ENCODE measurements around the gene ADAM10.
"Not testable (repeated sequence)": the region's sequence is repeated elsewhere in the genome, so short reads cannot be mapped to it uniquely, and the experiment has no call there.

ADAM10 gene

GRCh38 chr15:58650102-58650501 is 99.4 kb downstream of the ADAM10 start:
- DNase-seq: no peak

DNA sequence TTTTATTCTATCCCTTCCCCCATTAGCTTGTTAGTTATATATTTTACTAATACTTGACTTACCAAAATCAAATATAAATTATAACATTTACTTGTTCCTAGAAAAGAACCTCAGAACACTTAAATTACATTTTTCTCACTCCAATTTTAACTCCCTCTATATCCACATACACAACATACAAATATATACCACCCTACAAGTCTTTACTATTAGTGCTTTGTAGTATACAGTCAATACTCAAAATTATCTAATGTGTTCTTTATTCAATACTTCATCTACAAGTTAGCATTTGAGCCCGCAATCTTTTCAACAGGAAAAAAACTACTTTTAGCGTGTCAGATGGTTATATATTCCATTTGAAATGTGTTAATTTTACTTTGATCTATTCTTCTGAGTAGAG is 100.3 kb downstream of the ADAM10 start:
- no peak for DNase-seq

DNA sequence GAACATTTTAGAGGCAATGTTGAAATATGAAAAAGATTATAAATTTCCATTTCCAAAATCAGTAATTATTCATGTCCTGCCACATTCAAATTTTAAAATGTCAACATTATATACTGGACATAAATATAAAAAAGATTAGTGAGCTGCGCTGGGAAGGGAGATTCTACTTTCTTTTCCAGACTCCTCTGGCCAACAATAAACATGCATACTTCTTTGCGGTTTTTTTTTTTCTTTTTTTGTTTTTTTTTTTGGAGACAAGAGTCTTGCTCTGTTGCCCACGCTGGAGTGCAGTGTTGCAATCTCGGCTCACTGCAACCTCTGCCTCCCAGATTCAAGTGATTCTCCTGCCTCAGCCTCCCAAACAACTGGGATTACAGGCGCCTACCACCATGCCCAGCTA is 105.5 kb downstream of the ADAM10 start:
- DNase-seq: no peak

DNA sequence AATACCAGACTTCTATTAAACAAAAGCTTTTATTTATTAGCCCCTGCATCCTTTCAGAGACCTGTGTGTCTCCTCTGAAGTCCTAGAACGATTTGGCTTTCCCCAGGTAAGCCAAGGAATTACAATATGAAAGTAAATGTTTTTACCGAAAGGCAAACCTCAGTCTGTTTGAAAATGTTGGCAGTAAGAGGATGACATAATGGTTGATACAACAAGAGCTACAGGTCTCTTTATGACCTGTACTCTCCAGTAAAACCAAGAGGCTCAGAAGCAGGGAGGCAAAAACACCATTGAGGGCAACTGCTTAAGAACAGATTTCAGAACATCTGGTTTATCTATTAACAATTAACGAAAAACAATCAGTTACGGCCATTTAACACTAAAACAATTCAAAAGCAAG is 107.8 kb downstream of the ADAM10 start:
- DNase-seq: no peak

- DNase-seq: no peak
Observed at GRCh38 chr15:58639992-58640391, 109.5 kb downstream of the ADAM10 start.

DNA sequence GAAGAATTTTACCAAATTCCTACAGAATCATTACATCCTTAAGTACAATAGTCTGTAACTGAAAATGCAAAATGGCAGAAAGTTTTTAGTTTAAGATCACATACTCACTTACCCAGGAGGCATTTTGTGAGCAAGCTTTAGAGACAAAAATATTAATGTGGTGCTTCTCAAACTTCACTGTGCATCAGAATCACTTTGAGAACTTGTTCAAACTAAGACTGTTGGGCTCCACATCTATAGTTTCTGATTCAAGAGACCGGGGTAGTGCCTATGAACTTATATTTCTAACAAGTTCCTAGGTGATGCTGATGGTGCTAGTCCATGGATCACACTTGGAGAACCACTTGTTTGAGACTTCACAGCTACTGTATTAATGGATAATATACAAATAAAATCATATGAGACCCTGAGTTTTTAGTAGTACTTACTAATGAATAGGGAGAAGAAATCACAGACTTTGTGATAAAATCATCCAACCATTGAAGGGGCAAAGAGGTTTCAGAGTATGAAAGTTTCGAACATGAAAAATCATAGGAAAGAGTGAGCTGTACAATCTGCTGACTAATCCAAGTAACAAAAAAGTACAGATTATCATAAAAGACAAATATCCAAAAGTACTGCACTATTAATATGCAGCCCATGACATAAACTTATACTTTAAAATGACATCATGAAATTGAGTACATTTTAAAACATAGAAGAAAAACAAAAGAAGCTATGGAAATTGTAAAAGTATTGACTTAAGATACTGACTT is 110.3 kb downstream of the ADAM10 start:
- DNase-seq: no peak

DNA sequence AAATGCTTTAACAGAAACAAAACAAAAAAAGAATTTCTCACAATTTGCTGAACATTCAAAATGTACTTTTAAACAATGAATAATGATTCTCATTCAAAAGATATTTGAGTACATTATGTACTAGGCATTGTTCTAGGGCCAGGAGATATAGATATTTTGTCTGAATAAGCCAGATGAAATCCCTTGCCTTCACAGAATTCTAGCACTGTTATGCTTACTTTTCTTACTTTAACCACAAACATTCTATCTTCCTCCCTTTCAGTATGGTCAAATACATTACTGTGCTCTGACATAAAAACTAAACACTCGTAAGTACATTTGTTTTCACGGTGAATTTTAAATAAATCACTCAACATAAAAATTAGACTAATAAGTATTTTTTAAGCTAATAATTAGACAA is 116.7 kb downstream of the ADAM10 start:
- DNase-seq: no peak

GRCh38 chr15:58631319-58631718 is 118.2 kb downstream of the ADAM10 start:
- DNase-seq: no peak

GRCh38 chr15:58629625-58630024 is 119.9 kb downstream of the ADAM10 start:
- DNase-seq: no peak

- no peak for DNase-seq
Observed at GRCh38 chr15:58628206-58628947, 121.1 kb downstream of the ADAM10 start.

DNA sequence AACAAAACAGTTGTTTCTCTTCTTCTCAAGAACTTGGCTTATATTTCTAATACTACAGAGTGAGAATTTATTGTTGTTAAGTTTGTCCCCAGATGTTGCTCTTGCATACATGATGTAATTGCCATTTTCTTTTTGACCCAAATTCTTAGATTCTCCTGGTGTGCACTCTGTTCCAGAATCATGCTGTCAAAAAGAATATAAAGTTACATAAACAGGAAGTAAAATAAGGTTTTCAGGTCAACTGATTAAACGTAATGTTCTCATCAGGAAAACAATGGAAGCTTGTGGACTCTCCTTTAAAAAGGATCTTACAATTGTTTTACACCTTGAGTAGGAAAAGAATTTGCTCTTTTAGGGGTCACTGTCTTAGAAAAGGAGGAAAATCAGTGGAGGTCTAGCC is 121.8 kb downstream of the ADAM10 start:
- DNase-seq: no peak

- no peak for DNase-seq
Observed at GRCh38 chr15:58627046-58627445, 122.5 kb downstream of the ADAM10 start.

DNA sequence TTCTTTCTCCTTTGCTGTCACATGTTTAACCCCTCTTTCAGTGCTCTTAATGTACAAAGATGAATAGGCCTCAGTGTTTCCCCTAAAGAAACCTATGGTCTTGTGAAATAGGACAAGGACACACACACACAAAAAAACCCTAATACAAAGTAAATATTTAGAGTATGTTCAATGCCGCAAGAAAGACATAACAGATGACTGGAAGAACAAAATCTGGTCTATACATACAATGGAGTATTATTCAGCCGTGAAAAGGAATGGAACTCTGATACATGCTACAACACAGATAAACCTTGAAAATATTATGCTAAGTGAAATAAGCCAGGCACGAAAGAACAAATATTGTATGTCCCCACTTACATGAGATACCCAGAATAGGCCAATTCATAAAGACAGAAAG is 123.1 kb downstream of the ADAM10 start:
- DNase-seq: no peak

- no peak for DNase-seq
Observed at GRCh38 chr15:58622877-58623276, 126.6 kb downstream of the ADAM10 start.

DNA sequence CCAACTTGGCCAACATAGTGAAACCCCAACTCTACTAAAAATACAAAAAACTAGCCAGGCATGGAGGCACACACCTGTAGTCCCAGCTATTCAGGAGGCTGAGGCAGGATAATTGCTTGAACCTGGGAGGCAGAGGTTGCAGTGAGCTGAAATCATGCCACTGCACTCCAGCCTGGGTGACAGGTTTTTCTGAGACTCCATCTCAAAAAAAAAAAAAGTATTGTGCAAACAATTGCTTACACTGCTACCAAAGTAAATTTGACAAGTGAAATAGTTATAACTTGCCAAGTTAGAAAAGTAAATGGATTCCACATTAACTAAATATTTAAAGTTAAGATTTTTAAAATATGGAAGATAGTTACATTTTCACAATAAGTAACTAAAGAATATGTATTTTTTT is 129.2 kb downstream of the ADAM10 start:
- DNase-seq: not testable (repeated sequence)

GRCh38 chr15:58616171-58616570 is 133.3 kb downstream of the ADAM10 start:
- DNase-seq: no peak

DNA sequence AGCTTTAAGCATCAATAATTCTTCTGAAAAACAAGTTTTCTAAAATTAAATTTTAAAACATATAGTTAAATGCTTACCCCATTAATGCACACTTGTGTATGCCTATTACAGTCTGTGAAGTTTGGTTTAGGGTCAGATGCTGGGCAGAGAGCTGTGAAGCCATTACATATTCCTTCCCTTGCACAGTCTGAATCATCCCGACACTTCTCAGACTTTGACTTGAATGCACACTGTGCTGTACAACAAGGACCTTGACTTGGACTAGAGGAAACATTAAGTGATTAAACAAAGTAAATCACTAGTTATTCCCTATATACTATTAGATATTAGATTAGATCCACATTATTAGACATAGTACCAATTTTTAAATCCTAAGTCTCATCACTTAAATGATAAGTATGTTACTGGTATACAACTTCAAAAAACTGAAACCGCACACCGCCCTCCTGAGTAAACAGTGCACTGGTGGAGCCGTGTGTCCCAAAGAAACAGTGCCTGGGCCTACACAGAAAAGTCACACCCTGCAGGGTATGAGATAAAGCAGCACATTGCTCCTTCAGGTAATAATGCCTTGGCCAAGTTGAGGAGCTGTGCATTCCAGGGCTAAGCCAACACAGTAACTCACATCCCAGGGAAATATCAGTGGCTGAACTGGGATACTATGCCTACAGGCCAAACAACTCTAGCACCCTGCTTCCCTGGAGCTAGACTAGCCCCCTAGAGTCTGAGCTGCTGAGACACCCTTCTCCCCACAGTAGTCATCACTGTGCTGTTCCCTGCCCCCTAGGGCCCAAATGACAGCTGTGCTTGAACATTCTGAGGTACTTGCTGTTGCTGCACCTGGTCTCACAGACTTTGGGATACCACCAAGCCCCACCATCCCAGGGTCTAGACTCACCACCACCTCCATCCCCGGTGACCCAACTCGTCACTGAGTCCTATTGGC is 137.5 kb downstream of the ADAM10 start:
- DNase-seq: no peak

DNA sequence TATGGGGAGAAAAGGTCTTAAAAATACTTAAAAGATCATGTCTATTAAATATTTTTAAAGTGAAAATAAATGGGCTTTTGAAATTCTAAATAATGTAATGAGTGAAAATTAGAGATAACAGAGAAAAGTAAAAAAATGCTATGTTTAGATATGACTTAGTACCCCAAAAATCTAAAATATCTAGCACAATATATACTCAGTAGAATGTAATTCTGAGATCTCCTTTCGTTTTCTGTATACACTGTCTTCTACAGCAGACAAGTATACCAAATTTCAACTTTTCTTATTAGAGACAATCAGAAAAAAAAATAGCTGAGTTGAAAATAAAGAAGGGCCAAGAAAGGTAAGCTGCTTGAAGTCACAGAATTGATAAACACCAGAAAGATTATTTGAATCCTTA is 140.8 kb downstream of the ADAM10 start:
- no peak for DNase-seq

DNA sequence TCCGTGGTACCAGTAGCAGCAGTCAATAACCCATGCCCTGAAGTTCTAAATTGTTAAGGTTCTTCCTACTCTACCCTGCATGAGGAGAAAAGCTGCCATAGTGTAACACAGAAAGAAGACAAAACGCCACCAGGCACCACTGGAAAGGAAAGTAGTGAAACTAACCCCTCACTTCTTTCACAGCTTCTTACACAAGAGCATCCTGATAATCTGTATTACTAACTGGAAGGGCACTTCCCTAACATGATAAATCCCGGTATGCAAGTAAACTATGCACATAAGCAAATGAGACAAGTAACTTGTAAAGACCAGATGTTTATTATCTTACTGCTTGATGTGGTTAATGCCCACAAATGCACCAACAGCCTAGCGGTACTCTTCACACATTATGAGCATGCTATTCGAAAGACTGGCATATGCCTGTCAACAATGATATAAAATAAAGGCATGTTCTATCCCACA is 141.3 kb downstream of the ADAM10 start:
- DNase-seq: no peak

- no peak for DNase-seq
Observed at GRCh38 chr15:58606577-58607080, 142.9 kb downstream of the ADAM10 start.

DNA sequence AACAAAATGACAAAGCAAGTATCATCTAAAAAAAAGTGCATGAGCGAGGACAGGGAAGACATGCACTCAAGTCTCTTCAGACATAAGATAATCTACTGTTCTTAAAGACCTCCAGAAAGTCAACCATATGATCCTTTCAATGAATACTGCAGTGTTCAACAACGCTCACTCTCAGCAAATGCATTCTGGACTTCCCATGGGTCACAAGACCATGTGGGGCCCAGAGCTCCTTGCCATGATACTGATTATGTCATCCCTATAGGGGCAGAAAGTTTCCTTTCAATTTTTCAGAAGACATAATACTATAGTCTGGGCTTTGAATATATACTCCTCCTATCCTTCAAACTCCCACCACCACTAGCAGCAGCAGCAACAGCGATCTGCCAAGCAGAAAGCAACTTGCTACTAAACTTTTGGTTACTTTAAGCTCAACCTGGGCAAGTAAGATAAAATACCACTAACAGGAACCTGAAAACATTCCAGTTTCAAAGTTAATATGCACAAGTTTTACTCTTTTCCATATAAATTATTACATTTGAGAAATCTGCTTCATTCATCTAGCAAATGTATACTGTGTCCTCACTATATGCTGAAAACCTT is 143.5 kb downstream of the ADAM10 start:
- no peak for DNase-seq

GRCh38 chr15:58604455-58604923 is 145.0 kb downstream of the ADAM10 start:
- no peak for DNase-seq

All from NCI-H1930 (cell line).